HepG2 (cell line): ENCODE measurements around the gene PLIN5.

ENCODE experiments used
- TF ChIP-seq, protein P1 (sequence below), 2 experiments: sonication (generic) in 1 of 2; formaldehyde crosslinking in 1 of 2; IDR thresholded peaks; 2 replicates each; pipeline versions ENCODE4 v1.4.0 to v1.6.1; 2018 to 2020; ENCODE audit warnings: missing genetic modification reagents in 2 of 2, borderline replicate concordance in 1 of 2, low read depth in 1 of 2, mild to moderate bottlenecking in 1 of 2, missing biosample characterization in 1 of 2
- TF ChIP-seq, protein P2 (sequence below): sonication (generic); formaldehyde crosslinking; conservative IDR thresholded peaks from 2 replicates; pipeline ENCODE4 v1.4.0; 2020; ENCODE audit warnings: missing genetic modification reagents

DNA sequence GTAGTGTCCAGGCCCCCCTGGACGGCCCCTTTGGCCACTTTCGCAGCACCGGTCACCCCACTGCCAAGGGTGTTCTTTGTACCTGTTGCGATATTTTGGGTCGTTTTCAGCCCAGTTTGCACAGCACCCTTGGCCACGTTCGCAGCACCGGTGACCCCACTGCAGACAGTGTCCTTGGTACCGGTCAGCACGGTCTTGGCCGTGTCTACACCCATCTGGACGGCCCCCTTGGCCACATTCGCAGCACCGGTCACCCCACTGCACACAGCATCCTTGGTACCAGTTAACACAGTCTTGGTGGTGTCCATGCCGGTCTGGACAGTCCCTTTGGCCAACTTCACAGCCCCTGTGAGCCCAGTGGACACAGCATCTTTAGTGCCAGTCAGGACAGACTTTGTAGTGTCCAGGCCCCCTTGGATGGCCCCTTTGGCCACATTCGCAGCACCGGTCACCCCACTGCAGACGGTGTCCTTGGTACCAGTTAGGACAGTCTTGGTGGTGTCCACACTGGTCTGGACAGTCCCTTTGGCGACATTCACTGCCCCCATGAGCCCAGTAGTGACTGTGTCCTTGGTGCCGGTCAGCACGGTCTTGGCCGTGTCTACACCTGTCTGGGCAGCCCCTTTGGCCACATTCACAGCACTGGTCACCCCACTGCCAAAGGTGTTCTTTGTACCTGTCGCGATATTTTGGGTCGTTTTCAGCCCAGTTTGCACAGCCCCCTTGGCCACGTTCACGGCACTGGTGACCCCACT lies 23.5 kb downstream of the PLIN5 start:
- TF ChIP-seq, protein P1, sequence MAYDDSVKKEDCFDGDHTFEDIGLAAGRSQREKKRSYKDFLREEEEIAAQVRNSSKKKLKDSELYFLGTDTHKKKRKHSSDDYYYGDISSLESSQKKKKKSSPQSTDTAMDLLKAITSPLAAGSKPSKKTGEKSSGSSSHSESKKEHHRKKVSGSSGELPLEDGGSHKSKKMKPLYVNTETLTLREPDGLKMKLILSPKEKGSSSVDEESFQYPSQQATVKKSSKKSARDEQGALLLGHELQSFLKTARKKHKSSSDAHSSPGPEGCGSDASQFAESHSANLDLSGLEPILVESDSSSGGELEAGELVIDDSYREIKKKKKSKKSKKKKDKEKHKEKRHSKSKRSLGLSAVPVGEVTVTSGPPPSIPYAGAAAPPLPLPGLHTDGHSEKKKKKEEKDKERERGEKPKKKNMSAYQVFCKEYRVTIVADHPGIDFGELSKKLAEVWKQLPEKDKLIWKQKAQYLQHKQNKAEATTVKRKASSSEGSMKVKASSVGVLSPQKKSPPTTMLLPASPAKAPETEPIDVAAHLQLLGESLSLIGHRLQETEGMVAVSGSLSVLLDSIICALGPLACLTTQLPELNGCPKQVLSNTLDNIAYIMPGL (CRISPR knock-in tag; IDR thresholded peaks at IDR 0.05; ENCODE audit: borderline replicate concordance in 1 of 2, low read depth in 1 of 2): no peak
- TF ChIP-seq, protein P2, sequence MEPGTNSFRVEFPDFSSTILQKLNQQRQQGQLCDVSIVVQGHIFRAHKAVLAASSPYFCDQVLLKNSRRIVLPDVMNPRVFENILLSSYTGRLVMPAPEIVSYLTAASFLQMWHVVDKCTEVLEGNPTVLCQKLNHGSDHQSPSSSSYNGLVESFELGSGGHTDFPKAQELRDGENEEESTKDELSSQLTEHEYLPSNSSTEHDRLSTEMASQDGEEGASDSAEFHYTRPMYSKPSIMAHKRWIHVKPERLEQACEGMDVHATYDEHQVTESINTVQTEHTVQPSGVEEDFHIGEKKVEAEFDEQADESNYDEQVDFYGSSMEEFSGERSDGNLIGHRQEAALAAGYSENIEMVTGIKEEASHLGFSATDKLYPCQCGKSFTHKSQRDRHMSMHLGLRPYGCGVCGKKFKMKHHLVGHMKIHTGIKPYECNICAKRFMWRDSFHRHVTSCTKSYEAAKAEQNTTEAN: no peak
